ENCODE results near the gene STXBP5. TPM values are rescaled to one million over a fixed set of nuclear protein-coding genes. Genes with fewer than 3 reads are reported as not detected.

STXBP5 gene
- total and polyA plus RNA-seq, 8 donors = 11.1 to 27.7 (median 13.3) TPM

DNA sequence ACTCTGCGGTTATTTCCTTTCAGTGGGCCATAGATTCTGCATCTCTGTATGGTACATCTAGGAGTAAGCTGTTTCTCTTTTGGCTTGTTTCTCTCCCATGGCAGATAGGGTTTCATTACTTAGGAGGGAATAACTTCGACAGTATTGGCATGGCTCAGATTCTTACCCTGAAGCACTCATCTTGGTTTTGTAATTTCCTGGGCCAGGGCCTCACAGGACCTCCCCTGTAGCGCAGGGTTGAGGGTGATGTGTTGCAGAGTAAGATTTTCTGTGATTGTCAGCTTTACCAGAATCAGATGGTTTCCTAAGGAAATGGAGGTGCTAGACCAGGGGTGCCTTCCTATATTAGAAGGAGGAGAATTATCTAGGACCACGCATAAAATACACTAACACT lies 78.3 kb downstream of the STXBP5 start:
- no peaks in the 10 kb centered on the region for H3K27me3 ChIP-seq
- peaks cover 0 to 18% of the 10 kb centered on the region in 2 donors for H3K4me1 ChIP-seq
- H3K27ac ChIP-seq = no peak overlapping the region
- DNase-seq (no peak), ATAC-seq (no peak)
- no peak overlapping the region for H3K4me3 ChIP-seq
- TF ChIP-seq, protein P1, sequence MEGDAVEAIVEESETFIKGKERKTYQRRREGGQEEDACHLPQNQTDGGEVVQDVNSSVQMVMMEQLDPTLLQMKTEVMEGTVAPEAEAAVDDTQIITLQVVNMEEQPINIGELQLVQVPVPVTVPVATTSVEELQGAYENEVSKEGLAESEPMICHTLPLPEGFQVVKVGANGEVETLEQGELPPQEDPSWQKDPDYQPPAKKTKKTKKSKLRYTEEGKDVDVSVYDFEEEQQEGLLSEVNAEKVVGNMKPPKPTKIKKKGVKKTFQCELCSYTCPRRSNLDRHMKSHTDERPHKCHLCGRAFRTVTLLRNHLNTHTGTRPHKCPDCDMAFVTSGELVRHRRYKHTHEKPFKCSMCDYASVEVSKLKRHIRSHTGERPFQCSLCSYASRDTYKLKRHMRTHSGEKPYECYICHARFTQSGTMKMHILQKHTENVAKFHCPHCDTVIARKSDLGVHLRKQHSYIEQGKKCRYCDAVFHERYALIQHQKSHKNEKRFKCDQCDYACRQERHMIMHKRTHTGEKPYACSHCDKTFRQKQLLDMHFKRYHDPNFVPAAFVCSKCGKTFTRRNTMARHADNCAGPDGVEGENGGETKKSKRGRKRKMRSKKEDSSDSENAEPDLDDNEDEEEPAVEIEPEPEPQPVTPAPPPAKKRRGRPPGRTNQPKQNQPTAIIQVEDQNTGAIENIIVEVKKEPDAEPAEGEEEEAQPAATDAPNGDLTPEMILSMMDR (IDR thresholded peaks at IDR 0.05) = no peak
- intact Hi-C loops (cut with DNase I) = loop anchor here in 1 of 2 donors (10.0 kb wide), 1 partner anchor 428 kb away; no protein-coding TSS in a partner anchor
- no peaks in the 10 kb centered on the region for H3K9me3 ChIP-seq
- H3K36me3 ChIP-seq = peaks cover 0 to 12% of the 10 kb centered on the region in 2 donors

DNA sequence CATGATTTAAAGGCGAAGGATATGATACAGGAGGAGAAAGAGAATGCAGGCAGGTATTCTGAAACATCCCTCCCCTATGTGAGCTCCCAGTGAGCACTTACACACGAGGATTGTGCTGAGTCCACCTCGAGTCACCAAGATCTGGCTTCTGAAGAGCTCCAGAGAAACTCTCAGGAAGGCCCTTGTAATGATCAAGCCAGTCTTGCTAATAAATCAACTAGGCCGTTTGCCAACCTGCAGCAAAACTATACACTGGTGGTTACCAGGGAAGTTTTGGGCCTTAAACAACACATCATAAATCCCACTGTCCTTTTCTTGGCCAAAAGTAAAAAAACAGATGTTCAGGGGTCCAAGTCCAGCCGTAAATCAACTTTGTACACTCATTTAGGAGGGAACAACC lies 79.2 kb downstream of the STXBP5 start:
- no peak for ATAC-seq
- Histone ChIP-seq H3K4me3 (no peak overlapping the region), H3K9me3 (no peaks in the 10 kb centered on the region), H3K36me3 (peaks cover 0 to 4% of the 10 kb centered on the region in 2 donors), H3K27ac (no peak overlapping the region), H3K27me3 (no peaks in the 10 kb centered on the region), H3K4me1 (peaks cover 0 to 24% of the 10 kb centered on the region in 2 donors)
- intact Hi-C loops (cut with DNase I) = loop anchor here in 1 of 2 donors (10.0 kb wide), 1 partner anchor 429 kb away; no protein-coding TSS in a partner anchor
- no peak for DNase-seq
- TF ChIP-seq, protein P1 (IDR thresholded peaks at IDR 0.05) = no peak

DNA sequence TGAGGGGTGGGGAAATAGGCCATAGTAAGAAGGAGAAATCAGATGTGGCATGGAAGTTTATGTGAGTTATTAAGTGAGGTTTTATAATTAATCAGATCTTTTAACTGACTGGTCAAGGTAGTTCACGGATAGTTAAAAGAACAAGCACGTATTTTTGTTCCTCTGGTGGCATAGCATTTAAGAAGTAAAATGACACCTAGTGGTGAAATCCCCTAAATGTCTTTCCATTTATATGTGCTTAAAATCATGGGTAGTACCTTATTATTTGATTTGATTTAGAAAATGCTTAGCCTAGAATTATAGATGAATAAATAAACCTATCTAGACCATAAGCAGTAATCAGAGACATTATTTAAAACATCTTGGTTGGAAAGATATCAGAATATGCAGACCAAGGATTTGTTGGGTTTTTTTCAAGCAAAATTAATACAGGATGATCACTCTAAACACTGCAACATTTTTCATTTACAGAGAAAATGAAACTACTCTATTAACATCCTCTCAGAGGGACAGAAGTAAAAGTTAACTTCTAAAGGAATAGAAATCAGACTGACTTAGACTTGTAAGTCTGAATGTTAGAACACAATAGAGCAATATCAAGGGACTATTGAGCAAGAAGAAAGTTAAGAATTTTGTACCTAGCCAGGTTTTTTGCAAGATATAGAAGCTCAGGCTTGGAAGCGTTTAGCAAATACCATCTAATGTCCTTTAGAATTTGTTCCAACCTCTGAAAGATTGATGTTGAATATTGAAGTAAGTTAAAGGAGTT lies 81.1 kb downstream of the STXBP5 start:
- H3K27me3 ChIP-seq = no peaks in the 10 kb centered on the region
- no peaks in the 10 kb centered on the region for H3K9me3 ChIP-seq
- H3K36me3 ChIP-seq = no peaks in the 10 kb centered on the region
- peak in 2 of 4 donors; percentile 18 to 32 for DNase-seq
- peak; percentile 64 for ATAC-seq
- intact Hi-C loops (cut with DNase I) = loop anchor here in 1 of 2 donors (10.0 kb wide), 1 partner anchor 430 kb away; no protein-coding TSS in a partner anchor
- TF ChIP-seq, protein P1 (IDR thresholded peaks at IDR 0.05) = peak; percentile 46 to 55
- no peak overlapping the region for H3K4me3 ChIP-seq
- no peak overlapping the region for H3K27ac ChIP-seq
- H3K4me1 ChIP-seq = peaks cover 0 to 13% of the 10 kb centered on the region in 2 donors

GRCh38 chr6:147287869-147288271 lies 83.7 kb downstream of the STXBP5 start:
- H3K4me1 ChIP-seq = peaks cover 0 to 13% of the 10 kb centered on the region in 2 donors
- H3K4me3 ChIP-seq = no peak overlapping the region
- intact Hi-C loops (cut with DNase I) = loop anchor here in 1 of 2 donors (10.0 kb wide), 1 partner anchor 433 kb away; no protein-coding TSS in a partner anchor
- no peak for DNase-seq
- TF ChIP-seq, protein P1 (IDR thresholded peaks at IDR 0.05) = no peak
- H3K9me3 ChIP-seq = no peaks in the 10 kb centered on the region
- H3K27ac ChIP-seq = no peak overlapping the region
- no peaks in the 10 kb centered on the region for H3K27me3 ChIP-seq
- peak; percentile 59 for ATAC-seq
- no peaks in the 10 kb centered on the region for H3K36me3 ChIP-seq

- TF ChIP-seq, protein P1 (IDR thresholded peaks at IDR 0.05) = no peak
- DNase-seq (no peak), ATAC-seq (no peak)
- intact Hi-C loops (cut with DNase I) = no loop called here
- Histone ChIP-seq H3K4me3 (no peak overlapping the region), H3K9me3 (peaks cover 0 to 24% of the 10 kb centered on the region in 2 donors), H3K36me3 (peaks cover 0 to 13% of the 10 kb centered on the region in 2 donors), H3K27ac (no peak overlapping the region), H3K4me1 (no peaks in the 10 kb centered on the region), H3K27me3 (no peaks in the 10 kb centered on the region)
Measured at GRCh38 chr6:147297124-147297523, 92.9 kb downstream of the STXBP5 start.
